ENCODE measurements around the gene IBSP. TPM values are rescaled to one million over a fixed set of nuclear protein-coding genes. Genes with fewer than 3 reads are reported as not detected.

IBSP gene, protein sequence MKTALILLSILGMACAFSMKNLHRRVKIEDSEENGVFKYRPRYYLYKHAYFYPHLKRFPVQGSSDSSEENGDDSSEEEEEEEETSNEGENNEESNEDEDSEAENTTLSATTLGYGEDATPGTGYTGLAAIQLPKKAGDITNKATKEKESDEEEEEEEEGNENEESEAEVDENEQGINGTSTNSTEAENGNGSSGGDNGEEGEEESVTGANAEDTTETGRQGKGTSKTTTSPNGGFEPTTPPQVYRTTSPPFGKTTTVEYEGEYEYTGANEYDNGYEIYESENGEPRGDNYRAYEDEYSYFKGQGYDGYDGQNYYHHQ
- not detected for total RNA-seq

GRCh38 chr4:87799301-87800113 lies at the start of gene IBSP:
Gene IBSP (plus strand): TSS chr4:87799554. CDS start chr4:87802362, 2,808 bp downstream.
- no peak within 1 kb of the TSS for H3K27ac ChIP-seq
- intact Hi-C loops (cut with DNase I): no loop called here
- H3K9me3 ChIP-seq: no peaks in the 10 kb centered on the region
- DNase-seq (ENCODE audit: extremely low spot score in 2 of 2): no peak
- H3K36me3 ChIP-seq: no peaks in the 10 kb centered on the region
- TF ChIP-seq, protein P1, sequence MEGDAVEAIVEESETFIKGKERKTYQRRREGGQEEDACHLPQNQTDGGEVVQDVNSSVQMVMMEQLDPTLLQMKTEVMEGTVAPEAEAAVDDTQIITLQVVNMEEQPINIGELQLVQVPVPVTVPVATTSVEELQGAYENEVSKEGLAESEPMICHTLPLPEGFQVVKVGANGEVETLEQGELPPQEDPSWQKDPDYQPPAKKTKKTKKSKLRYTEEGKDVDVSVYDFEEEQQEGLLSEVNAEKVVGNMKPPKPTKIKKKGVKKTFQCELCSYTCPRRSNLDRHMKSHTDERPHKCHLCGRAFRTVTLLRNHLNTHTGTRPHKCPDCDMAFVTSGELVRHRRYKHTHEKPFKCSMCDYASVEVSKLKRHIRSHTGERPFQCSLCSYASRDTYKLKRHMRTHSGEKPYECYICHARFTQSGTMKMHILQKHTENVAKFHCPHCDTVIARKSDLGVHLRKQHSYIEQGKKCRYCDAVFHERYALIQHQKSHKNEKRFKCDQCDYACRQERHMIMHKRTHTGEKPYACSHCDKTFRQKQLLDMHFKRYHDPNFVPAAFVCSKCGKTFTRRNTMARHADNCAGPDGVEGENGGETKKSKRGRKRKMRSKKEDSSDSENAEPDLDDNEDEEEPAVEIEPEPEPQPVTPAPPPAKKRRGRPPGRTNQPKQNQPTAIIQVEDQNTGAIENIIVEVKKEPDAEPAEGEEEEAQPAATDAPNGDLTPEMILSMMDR (IDR thresholded peaks at IDR 0.05): no peak
- no peak for TF ChIP-seq POLR2AphosphoS5 (IDR thresholded peaks at IDR 0.05; ENCODE audit: insufficient read depth in 1 of 2, low read depth in 1 of 2)
- TF ChIP-seq POLR2A (IDR thresholded peaks at IDR 0.05): no peak
- H3K4me3 ChIP-seq: no peak within 1 kb of the TSS
- no peaks in the 10 kb centered on the region for H3K4me1 ChIP-seq
- H3K27me3 ChIP-seq: no peaks in the 10 kb centered on the region

DNA sequence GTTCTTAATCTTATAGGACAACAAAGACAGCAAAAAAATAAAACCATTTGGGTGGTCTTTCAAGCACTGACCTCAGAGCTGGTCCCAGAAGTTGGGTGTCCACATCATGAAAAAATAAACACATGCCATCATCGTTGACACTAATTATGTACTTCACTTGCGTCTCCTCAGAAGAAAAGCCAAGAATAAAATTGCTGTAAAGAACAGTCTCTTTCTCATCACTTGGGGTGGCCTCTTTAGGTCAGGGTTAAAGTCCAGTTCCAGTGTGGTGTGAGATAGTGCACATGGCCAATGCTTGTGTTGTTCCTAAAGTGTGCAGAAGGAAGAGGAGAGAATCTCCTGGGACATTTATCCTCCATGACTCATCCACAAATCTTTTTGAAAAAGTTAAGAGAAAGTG lies 49.5 kb upstream of the IBSP start:
- no peaks in the 10 kb centered on the region for H3K36me3 ChIP-seq
- TF ChIP-seq, protein P1 (IDR thresholded peaks at IDR 0.05): no peak
- TF ChIP-seq POLR2A (IDR thresholded peaks at IDR 0.05) (no peak), POLR2AphosphoS5 (IDR thresholded peaks at IDR 0.05; ENCODE audit: insufficient read depth in 1 of 2, low read depth in 1 of 2) (no peak)
- H3K27ac ChIP-seq: no peak overlapping the region
- H3K4me1 ChIP-seq: no peaks in the 10 kb centered on the region
- intact Hi-C loops (cut with DNase I): no loop called here
- no peak overlapping the region for H3K4me3 ChIP-seq
- H3K9me3 ChIP-seq: no peaks in the 10 kb centered on the region
- H3K27me3 ChIP-seq: no peaks in the 10 kb centered on the region
- no peak for DNase-seq (ENCODE audit: extremely low spot score in 2 of 2)

- Histone ChIP-seq H3K36me3 (no peaks in the 10 kb centered on the region), H3K4me1 (no peaks in the 10 kb centered on the region), H3K27me3 (no peaks in the 10 kb centered on the region), H3K4me3 (no peak overlapping the region), H3K27ac (no peak overlapping the region), H3K9me3 (no peaks in the 10 kb centered on the region)
- intact Hi-C loops (cut with DNase I): no loop called here
- DNase-seq (ENCODE audit: extremely low spot score in 2 of 2): no peak
- TF ChIP-seq POLR2A (IDR thresholded peaks at IDR 0.05) (no peak), POLR2AphosphoS5 (IDR thresholded peaks at IDR 0.05; ENCODE audit: insufficient read depth in 1 of 2, low read depth in 1 of 2) (no peak)
- TF ChIP-seq, protein P1 (IDR thresholded peaks at IDR 0.05): no peak
These were observed 41.1 kb upstream of the IBSP start for GRCh38 chr4:87758270-87758669.

- Histone ChIP-seq H3K4me1 (no peaks in the 10 kb centered on the region), H3K27ac (no peak overlapping the region), H3K36me3 (no peaks in the 10 kb centered on the region), H3K4me3 (no peak overlapping the region), H3K9me3 (no peaks in the 10 kb centered on the region), H3K27me3 (no peaks in the 10 kb centered on the region)
- intact Hi-C loops (cut with DNase I): no loop called here
- TF ChIP-seq POLR2A (IDR thresholded peaks at IDR 0.05) (no peak), POLR2AphosphoS5 (IDR thresholded peaks at IDR 0.05; ENCODE audit: insufficient read depth in 1 of 2, low read depth in 1 of 2) (no peak)
- TF ChIP-seq, protein P1 (IDR thresholded peaks at IDR 0.05): no peak
- no peak for DNase-seq (ENCODE audit: extremely low spot score in 2 of 2)
These were observed 37.0 kb upstream of the IBSP start for GRCh38 chr4:87762311-87762710.

- TF ChIP-seq, protein P1 (IDR thresholded peaks at IDR 0.05): no peak
- TF ChIP-seq POLR2A (IDR thresholded peaks at IDR 0.05) (no peak), POLR2AphosphoS5 (IDR thresholded peaks at IDR 0.05; ENCODE audit: insufficient read depth in 1 of 2, low read depth in 1 of 2) (no peak)
- Histone ChIP-seq H3K9me3 (no peaks in the 10 kb centered on the region), H3K4me3 (no peak overlapping the region), H3K4me1 (no peaks in the 10 kb centered on the region), H3K27ac (no peak overlapping the region), H3K36me3 (no peaks in the 10 kb centered on the region), H3K27me3 (no peaks in the 10 kb centered on the region)
- no peak for DNase-seq (ENCODE audit: extremely low spot score in 2 of 2)
- intact Hi-C loops (cut with DNase I): no loop called here
These were observed 17.8 kb upstream of the IBSP start for GRCh38 chr4:87781569-87781968.

Data from vagina (tissue), 2 donors.